Immature natural killer cell (primary cell): Measurements from ENCODE around the gene CNBD2. TPM values are rescaled to one million over a fixed set of nuclear protein-coding genes. Genes with fewer than 3 reads are reported as not detected.
"Not testable (repeated sequence)": the region's sequence is repeated elsewhere in the genome, so short reads cannot be mapped to it uniquely, and the experiment has no call there.

ENCODE experiments used
- DNase-seq, 3 donors: peaks; one replicate each; pipeline ENCODE4 v3.0.0; 2022; ENCODE audit warnings: mixed read lengths in 1 of 3
- H3K27ac Mint-ChIP-seq, 6 donors: one replicate each; pipeline ENCODE4 v1.8.0; 2020; ENCODE audit warnings: mixed read lengths in 6 of 6, mild to moderate bottlenecking in 5 of 6, inconsistent platforms in 4 of 6, moderate library complexity in 3 of 6
- H3K27me3 Mint-ChIP-seq, 3 donors: one replicate each; pipeline ENCODE4 v1.8.0; 2020 to 2021; ENCODE audit warnings: low read depth in 3 of 3, mild to moderate bottlenecking in 3 of 3, mixed read lengths in 3 of 3, moderate library complexity in 3 of 3, inconsistent platforms in 1 of 3
- H3K36me3 Mint-ChIP-seq, 3 donors: one replicate each; pipeline ENCODE4 v1.8.0; 2020; ENCODE audit warnings: mixed read lengths in 3 of 3, inconsistent platforms in 2 of 3, mild to moderate bottlenecking in 2 of 3
- H3K4me1 Mint-ChIP-seq, 2 donors: one replicate each; pipeline ENCODE4 v1.8.0; 2020; ENCODE audit warnings: inconsistent platforms in 2 of 2, mild to moderate bottlenecking in 2 of 2, mixed read lengths in 2 of 2, moderate library complexity in 1 of 2
- H3K4me3 Mint-ChIP-seq, 5 donors: one replicate each; pipeline ENCODE4 v1.8.0; 2020; ENCODE audit warnings: mild to moderate bottlenecking in 5 of 5, mixed read lengths in 5 of 5, inconsistent platforms in 3 of 5, moderate library complexity in 3 of 5
- H3K9me3 Mint-ChIP-seq, 6 donors: one replicate each; pipeline ENCODE4 v1.8.0; 2020; ENCODE audit warnings: mild to moderate bottlenecking in 6 of 6, mixed read lengths in 6 of 6, inconsistent platforms in 4 of 6, moderate library complexity in 3 of 6
- polyA plus RNA-seq, 3 donors: library from polyadenylated mRNA; unstranded; fragments of 300-500 nt; fragmentation: Illumina TruSeq; gene quantifications; one replicate each; pipeline ENCODE4 v1.2.3, GENCODE V29; 2021

Gene CNBD2
- 10 to 100 TPM in 1 of 3 donors, 1 to 10 TPM in 2; 8.2 to 13.7 (median 8.4) TPM for polyA plus RNA-seq

DNA sequence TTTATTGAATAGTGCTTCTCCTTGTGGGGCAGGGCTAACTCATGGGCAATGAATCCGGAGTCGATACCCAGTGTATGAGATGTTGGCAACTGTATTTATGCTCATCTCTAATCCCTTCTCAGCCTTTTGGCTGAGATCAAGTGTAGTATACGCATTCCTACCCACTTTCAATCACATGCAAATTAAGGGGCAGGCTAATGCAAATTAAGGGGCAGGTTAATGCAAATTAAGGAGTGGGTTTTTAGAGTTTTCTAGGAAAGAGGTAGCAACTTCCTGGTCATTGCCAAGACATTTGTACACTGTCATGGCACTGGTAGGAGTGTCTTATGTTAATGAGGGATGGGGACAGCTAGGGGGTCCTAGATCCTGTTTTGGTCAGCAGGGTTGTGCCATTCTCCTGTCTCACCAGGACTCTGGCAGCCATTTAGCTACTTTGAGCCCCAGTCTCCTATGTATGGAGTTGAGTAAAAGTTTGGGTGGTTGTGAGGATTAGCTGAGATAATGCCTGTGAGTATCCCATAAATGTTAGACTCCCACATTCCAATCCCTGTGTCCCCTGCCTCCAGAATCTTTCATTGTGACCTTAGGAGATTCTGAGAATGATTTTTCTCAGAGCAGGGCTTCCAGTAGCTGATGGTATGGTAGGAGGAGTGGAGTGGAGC is at the start of gene CNBD2:
TSS of gene CNBD2 (plus strand) at position 612 of the 662 bp plus-strand sequence. CDS start 173 bp downstream, outside the sequence.
- H3K4me3 Mint-ChIP-seq, result no peak within 1 kb of the TSS
- no peaks in the 10 kb centered on the region for H3K27me3 Mint-ChIP-seq
- H3K27ac Mint-ChIP-seq, result no peak within 1 kb of the TSS
- no peaks in the 10 kb centered on the region for H3K9me3 Mint-ChIP-seq
- H3K4me1 Mint-ChIP-seq, result no peaks in the 10 kb centered on the region
- no peak for DNase-seq
- H3K36me3 Mint-ChIP-seq, result no peaks in the 10 kb centered on the region

DNA sequence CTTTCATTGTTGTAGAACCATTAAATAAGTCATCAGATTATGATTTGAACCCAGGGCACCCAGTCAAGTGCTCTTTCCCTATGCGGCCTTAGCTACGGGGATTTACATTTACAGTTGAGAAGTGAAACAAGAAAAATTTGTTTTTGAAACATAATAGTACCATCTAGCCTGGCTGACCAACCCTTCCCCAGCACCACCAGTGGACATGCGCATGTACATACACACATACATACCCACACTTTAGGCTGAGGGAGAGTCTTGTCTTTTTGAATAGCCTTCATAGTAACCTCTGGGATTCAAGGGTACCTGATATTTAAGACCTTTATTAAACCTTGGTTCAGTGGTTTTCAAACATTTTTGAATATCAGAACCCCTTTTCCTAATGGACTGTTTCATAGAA is 47.9 kb upstream of the CNBD2 start:
- Mint-ChIP-seq H3K36me3 (peaks cover 4 to 37% (median 8%) of the 10 kb centered on the region in 3 donors), H3K4me3 (no peak overlapping the region), H3K27ac (no peak overlapping the region), H3K27me3 (no peaks in the 10 kb centered on the region), H3K4me1 (no peaks in the 10 kb centered on the region), H3K9me3 (no peaks in the 10 kb centered on the region)
- no peak for DNase-seq

DNA sequence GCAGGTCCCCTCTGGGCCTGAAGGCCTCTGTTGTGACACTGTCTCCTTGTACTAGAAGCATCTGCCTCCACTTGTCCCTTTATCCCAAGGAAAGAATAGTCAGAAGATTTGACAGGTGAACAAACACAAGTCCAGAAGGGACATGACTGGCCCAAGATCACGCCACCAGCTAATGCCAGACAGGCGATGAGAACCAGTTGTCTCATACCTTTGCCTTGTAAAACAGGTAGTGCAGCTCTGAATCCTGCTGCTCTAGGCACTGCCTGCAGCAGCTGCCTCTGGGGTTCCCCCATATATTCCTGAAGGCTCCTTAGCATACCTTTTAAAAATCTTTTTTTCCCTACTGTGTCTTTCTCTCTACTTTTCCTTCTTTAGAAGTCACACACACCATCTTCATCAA is 39.1 kb upstream of the CNBD2 start:
- Mint-ChIP-seq H3K27ac (peak overlapping the region in 1 of 6 donors; percentile 62), H3K36me3 (peaks cover 21 to 37% (median 24%) of the 10 kb centered on the region in 3 donors), H3K4me3 (no peak overlapping the region), H3K4me1 (peaks cover 0 to 4% of the 10 kb centered on the region in 2 donors), H3K27me3 (peaks cover 0 to 5% (median 2%) of the 10 kb centered on the region in 3 donors), H3K9me3 (peaks cover 0 to 1% (median 0%) of the 10 kb centered on the region in 6 donors)
- no peak for DNase-seq

DNA sequence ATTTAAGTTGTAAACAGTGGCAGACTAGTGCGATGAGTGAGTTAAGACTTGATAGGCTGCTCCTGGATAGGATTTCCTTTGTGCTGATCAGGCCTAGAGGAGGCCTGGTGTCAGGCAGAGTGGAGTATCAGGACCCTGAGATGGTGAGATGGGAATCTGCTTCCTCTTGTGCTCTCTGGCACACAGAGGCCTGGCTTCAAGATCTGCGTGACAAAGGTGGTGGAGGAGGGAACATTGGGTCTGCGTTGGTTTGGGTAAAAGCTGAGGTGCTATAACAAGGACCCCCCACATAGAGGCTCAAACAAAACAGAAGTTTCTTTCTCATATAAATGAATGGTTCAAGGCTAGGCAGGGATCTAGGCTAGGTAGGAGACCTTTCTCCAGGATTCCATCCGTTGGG is 34.3 kb upstream of the CNBD2 start:
- H3K4me1 Mint-ChIP-seq, result peaks cover 0 to 3% of the 10 kb centered on the region in 2 donors
- no peak overlapping the region for H3K4me3 Mint-ChIP-seq
- H3K36me3 Mint-ChIP-seq, result peaks cover 18 to 23% (median 20%) of the 10 kb centered on the region in 3 donors
- H3K27me3 Mint-ChIP-seq, result peaks cover 0 to under 1% (median 0%) of the 10 kb centered on the region in 3 donors
- DNase-seq, result no peak
- H3K9me3 Mint-ChIP-seq, result peaks cover 0 to 1% (median 0%) of the 10 kb centered on the region in 6 donors
- peak overlapping the region in 3 of 6 donors; percentile 0 to 84 (median 3) for H3K27ac Mint-ChIP-seq

DNA sequence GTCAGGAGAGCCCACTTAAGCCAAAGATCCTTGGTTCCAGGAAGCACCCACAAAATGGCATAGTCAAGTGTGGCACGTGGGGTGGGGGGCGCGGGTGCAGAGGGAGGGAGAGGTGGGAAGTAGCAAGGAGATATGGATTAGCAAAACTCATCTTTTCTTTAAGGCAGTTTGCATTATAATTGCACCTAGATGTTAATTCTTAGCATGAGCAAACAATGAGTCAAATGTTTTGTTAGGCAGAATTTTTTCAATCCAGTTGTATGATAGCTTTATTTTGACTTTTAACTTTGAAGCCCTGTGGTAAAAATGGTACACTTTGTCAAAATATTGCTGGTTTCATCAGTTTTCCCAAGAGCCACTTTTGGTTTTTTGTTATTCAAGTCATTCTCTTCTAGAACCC is 29.1 kb upstream of the CNBD2 start:
- DNase-seq, result no peak
- Mint-ChIP-seq H3K4me3 (no peak overlapping the region), H3K36me3 (peaks cover 13 to 21% (median 14%) of the 10 kb centered on the region in 3 donors), H3K4me1 (no peaks in the 10 kb centered on the region), H3K27me3 (peaks cover 0 to 2% (median 0%) of the 10 kb centered on the region in 3 donors), H3K27ac (no peak overlapping the region), H3K9me3 (no peaks in the 10 kb centered on the region)

GRCh38 chr20:35941620-35942019 is 26.8 kb upstream of the CNBD2 start:
- H3K4me3 Mint-ChIP-seq, result no peak overlapping the region
- H3K9me3 Mint-ChIP-seq, result no peaks in the 10 kb centered on the region
- peaks cover 0 to 2% (median 0%) of the 10 kb centered on the region in 3 donors for H3K27me3 Mint-ChIP-seq
- no peaks in the 10 kb centered on the region for H3K4me1 Mint-ChIP-seq
- no peak for DNase-seq
- H3K36me3 Mint-ChIP-seq, result peaks cover 14 to 30% (median 16%) of the 10 kb centered on the region in 3 donors
- H3K27ac Mint-ChIP-seq, result peak overlapping the region in 4 of 6 donors; percentile 8 to 69 (median 52)

DNA sequence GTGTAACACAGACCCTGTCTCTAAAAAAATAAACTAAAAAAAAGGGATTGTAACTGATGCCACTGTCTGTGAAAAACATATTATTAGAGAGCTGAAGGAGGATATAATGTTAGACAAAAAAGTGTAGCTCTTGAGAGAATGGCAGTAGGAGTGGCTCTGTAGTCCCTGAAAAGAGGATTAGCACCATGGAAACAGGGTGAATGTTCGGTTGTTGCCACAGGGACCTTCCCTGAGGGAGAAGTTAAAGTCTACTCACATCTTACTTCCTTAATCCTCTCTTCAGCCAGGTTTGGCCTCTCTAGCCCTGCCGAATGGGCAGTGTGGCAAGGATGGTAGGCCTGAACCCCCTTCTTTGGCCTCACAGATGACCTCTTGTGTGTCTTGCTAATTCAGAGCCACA is 26.1 kb upstream of the CNBD2 start:
- Mint-ChIP-seq H3K27me3 (peaks cover 0 to 2% (median 0%) of the 10 kb centered on the region in 3 donors), H3K4me1 (peaks cover 0 to under 1% of the 10 kb centered on the region in 2 donors), H3K27ac (peak overlapping the region in 3 of 6 donors; percentile 6 to 50 (median 18)), H3K9me3 (no peaks in the 10 kb centered on the region), H3K36me3 (peaks cover 14 to 30% (median 16%) of the 10 kb centered on the region in 3 donors), H3K4me3 (no peak overlapping the region)
- no peak for DNase-seq

DNA sequence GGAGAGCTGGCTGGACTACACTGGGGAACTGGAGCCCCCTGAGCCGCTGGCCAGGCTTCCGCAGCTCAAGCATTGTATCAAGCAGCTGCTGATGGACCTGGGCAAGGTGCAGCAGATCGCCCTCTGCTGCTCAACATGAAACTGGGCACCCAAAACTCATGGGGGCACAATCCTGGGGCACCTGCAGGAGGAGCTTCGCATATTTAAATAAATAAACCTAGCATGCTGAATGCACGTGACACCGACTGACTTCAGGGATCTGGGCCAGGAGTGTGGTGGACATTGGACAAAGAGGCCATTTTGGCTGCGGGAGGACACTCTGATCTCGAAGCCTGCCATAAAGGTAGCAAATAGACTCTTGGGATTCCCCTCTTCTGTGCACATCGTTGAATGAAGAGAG is 20.9 kb upstream of the CNBD2 start:
- Mint-ChIP-seq H3K4me3 (no peak overlapping the region), H3K36me3 (peaks cover 0 to 22% (median 3%) of the 10 kb centered on the region in 3 donors), H3K27me3 (peaks cover 0 to 4% (median 0%) of the 10 kb centered on the region in 3 donors), H3K4me1 (peaks cover 8 to 10% of the 10 kb centered on the region in 2 donors), H3K27ac (peak overlapping the region in 2 of 6 donors; percentile 53), H3K9me3 (no peaks in the 10 kb centered on the region)
- DNase-seq, result peak in 2 of 3 donors; percentile 22 to 23

- Mint-ChIP-seq H3K9me3 (no peaks in the 10 kb centered on the region), H3K4me3 (no peak overlapping the region), H3K36me3 (peaks cover 0 to 22% (median 3%) of the 10 kb centered on the region in 3 donors), H3K27me3 (peaks cover 0 to 8% (median 0%) of the 10 kb centered on the region in 3 donors), H3K27ac (peak overlapping the region in 2 of 6 donors; percentile 53), H3K4me1 (peaks cover 12 to 14% of the 10 kb centered on the region in 2 donors)
- no peak for DNase-seq
Measured at GRCh38 chr20:35947907-35948306, 20.5 kb upstream of the CNBD2 start.

- Mint-ChIP-seq H3K27me3 (peaks cover 8 to 17% (median 12%) of the 10 kb centered on the region in 3 donors), H3K9me3 (no peaks in the 10 kb centered on the region), H3K36me3 (peaks cover 0 to 9% (median 0%) of the 10 kb centered on the region in 3 donors), H3K4me3 (no peak overlapping the region), H3K4me1 (peaks cover 25 to 28% of the 10 kb centered on the region in 2 donors), H3K27ac (no peak overlapping the region)
- no peak for DNase-seq
Measured at GRCh38 chr20:35950093-35950492, 18.3 kb upstream of the CNBD2 start.

DNA sequence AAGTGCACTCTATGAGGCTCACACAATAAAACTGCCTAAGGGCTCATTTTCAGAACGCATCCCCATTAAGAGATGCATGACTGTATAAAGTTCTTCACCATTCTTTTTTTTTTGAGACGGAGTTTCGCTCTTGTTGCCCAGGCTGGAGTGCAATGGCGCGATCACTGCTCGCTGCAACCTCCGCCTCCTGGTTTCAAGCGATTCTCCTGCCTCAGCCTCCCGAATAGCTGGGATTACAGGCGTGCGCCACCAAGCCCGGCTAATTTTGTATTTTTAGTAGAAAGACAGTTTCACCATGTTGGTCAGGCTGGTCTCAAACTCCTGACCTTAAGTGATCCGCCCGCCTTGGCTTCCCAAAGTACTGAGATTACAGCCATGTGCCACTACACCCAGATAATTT is 16.3 kb upstream of the CNBD2 start:
- peaks cover 8 to 17% (median 12%) of the 10 kb centered on the region in 3 donors for H3K27me3 Mint-ChIP-seq
- H3K36me3 Mint-ChIP-seq, DNase-seq: not testable (repeated sequence)

DNA sequence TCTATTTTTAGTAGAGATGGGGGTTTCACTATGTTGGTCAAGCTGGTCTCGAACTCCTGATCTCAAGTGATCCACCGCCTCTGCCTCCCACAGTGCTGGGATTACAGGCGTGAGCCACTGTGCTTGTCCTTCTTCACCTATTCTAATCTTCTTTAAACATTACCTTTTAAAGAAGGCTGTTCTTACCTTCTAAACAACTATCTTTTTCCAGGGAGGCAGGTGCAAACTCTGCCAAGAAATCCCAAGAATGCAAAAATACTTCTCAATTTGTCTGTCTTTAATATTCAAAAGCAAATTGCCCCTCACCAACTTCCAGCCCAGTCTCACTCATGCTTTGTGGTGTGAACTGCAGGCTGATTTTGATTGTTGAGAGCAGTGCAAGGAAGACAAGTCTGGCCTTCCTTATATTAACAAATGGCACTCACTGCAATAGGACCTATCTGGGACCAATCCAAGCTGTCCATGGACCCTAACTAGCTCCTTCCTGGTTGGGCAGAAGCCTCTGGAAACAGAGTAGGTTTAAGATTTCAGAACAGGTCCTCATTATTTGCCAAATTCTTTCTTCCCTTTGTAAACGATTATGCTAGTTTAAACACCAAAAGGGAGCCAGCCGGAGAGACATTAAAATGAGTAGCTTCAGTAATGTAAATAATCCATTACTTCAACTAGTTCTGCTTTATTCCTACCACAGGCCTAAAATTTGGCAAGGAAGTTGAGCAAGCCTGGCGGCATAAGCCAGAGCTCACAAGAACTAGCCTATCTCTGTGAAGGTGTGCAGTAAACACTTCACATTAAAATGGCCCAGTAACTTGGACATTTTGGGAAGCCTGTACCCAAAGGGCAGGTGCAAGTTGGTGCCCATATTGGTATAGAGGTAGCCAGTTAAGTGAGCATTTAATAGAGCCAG is 15.7 kb upstream of the CNBD2 start:
- DNase-seq, result peak in 1 of 3 donors; percentile 9
- peaks cover 25 to 31% of the 10 kb centered on the region in 2 donors for H3K4me1 Mint-ChIP-seq
- H3K36me3 Mint-ChIP-seq, result peaks cover 0 to 5% (median 0%) of the 10 kb centered on the region in 3 donors
- peak overlapping the region; percentile 99 to 100 (median 99) for H3K4me3 Mint-ChIP-seq
- H3K27ac Mint-ChIP-seq, result peak overlapping the region; percentile 95 to 100 (median 100)
- no peaks in the 10 kb centered on the region for H3K9me3 Mint-ChIP-seq
- H3K27me3 Mint-ChIP-seq, result peaks cover 8 to 17% (median 12%) of the 10 kb centered on the region in 3 donors

More for the DNA sequence above, 16.3 kb upstream of the CNBD2 start:
- Mint-ChIP-seq H3K4me1 (peaks cover 26 to 31% of the 10 kb centered on the region in 2 donors), H3K4me3 (peak overlapping the region in 2 of 5 donors; percentile 33 to 100), H3K27ac (peak overlapping the region; percentile 95 to 100 (median 100))
- not testable (repeated sequence) for H3K9me3 Mint-ChIP-seq

DNA sequence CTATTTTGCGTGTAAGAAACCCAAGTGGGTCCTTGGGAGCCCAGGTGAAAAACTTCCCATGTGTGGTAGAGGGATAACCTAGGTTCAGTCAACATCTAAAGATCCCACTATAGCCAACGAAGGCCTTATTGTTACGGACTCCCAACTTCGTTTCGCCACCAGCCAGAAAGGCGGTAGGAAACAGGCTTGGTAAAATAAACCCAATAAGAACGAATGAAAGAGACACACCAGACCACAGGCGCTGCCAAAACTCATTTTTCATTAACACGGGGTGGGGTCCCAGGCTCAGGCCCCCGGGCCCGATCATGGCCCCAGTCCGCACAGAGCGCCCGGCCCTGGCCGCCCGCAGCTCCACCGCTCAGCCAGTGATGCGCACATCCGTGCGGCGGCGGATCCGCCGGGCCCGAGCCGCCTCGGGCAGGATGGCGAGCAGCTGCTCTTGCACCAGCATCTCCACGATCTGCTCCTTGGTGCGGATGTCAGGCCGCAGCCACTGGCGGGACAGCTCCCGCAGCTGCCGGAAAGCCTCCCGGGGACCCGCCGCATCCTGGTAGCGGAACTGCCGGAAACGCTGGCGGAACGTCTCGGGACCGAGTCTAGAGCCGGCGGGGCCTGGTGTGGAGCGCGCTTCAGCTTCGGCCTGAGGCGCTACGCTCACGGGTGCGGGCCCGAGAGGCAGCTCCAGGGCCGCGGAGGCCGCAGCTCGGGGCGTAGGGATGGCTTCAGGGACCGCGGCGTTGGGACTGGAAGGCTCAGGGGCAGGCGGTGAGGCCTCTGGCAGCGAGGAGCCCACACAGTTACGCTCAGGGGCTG is 14.8 kb upstream of the CNBD2 start:
- Mint-ChIP-seq H3K4me1 (peaks cover 23 to 31% of the 10 kb centered on the region in 2 donors), H3K27ac (peak overlapping the region; percentile 99 to 100 (median 100)), H3K27me3 (peaks cover 8 to 17% (median 12%) of the 10 kb centered on the region in 3 donors), H3K4me3 (peak overlapping the region; percentile 99 to 100 (median 99)), H3K9me3 (no peaks in the 10 kb centered on the region), H3K36me3 (peaks cover 0 to under 1% (median 0%) of the 10 kb centered on the region in 3 donors)
- peak; percentile 71 to 75 (median 74) for DNase-seq
